ENCODE data around the gene KCNQ5.

Gene KCNQ5

DNA sequence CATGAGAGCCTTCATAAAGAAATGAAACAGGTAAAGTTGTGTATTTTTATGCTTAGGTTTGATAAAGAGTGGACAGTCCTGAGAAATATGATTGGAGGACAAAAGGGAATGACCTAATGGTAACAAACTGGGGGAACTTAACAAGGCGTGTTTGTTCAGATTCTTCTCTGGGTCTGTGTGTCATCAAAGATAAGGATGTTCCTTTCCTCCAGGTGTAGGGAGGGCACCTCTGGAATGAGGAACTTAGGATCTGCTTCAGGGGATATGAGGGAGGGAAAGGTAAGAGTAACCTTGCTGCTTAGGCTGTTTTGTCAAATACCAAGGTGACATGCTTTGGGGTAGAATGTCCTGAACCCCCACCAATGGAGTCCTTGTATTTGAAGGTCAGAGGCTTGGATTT, 291.9 kb downstream of the KCNQ5 start:
- Histone ChIP-seq H3K36me3 (ENCODE audit: control insufficient read depth in 2 of 2, insufficient read depth in 1 of 2, low read length in 2 of 2) (no peaks in the 10 kb centered on the region), H3K4me1 (ENCODE audit: control insufficient read depth, insufficient read depth, low read length) (no peaks in the 10 kb centered on the region), H3K4me3 (ENCODE audit: low read depth, low read length) (no peak overlapping the region), H3K9me3 (ENCODE audit: control insufficient read depth, insufficient read depth, low read depth, low read length) (no peaks in the 10 kb centered on the region), H3K27ac (ENCODE audit: extremely low read depth, low read depth, low read length) (no peak overlapping the region)
- ChIA-PET POLR2A (no interaction called here), CTCF (no interaction called here)
- no peak for TF ChIP-seq ZXDB (tag by site-specific recombination; IDR thresholded peaks at IDR 0.05)
- TF ChIP-seq ZSCAN30 (tag by site-specific recombination; IDR thresholded peaks at IDR 0.05) = no peak

DNA sequence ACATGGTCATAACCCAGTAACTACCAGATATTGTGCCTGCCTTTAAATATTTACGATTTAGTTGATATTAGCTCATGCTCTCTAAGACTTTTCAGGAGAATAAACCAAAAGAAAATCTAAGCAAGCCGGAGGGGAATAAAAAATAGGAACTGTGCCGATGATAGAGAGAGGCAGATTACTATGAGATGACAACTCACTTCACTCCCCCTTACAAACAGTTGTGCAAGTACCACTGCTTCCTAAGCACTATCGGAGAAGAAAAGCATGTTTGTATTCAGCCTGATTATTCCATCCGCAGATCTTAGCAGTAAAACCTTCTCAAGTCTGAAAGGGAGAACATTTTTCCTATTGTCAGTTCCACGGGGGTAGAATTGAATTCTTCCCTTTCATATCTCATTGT, 294.4 kb downstream of the KCNQ5 start:
- CTCF ChIA-PET = no interaction called here
- H3K9me3 ChIP-seq (ENCODE audit: control insufficient read depth, insufficient read depth, low read depth, low read length) = no peaks in the 10 kb centered on the region
- POLR2A ChIA-PET = no interaction called here

DNA sequence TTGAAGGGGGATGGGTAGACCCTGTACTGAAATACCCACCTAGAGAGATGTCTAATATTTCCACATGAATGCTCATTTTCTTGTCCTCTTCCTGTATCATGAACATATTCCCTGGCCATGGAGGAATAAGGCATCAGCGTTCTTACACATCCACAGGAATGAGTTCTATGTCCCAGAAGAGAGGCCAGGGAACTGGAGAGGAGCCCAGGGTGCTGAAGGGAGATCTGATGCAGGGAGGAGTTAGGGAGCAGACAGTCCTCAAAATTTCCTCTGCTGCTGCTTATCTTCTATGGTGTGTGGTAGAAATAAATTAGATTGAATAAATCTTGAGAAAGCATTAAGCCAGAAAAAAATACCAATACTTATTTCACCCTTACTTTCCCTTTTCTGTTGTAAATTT, 295.0 kb downstream of the KCNQ5 start:
- Histone ChIP-seq H3K4me3 (ENCODE audit: low read depth, low read length) (no peak overlapping the region), H3K9me3 (ENCODE audit: control insufficient read depth, insufficient read depth, low read depth, low read length) (no peaks in the 10 kb centered on the region)
- CTCF ChIA-PET = no interaction called here

More for the DNA sequence above, 294.4 kb downstream of the KCNQ5 start:
- Histone ChIP-seq H3K27ac (ENCODE audit: extremely low read depth, low read depth, low read length) (no peak overlapping the region), H3K4me1 (ENCODE audit: control insufficient read depth, insufficient read depth, low read length) (no peaks in the 10 kb centered on the region), H3K36me3 (ENCODE audit: control insufficient read depth in 2 of 2, insufficient read depth in 1 of 2, low read length in 2 of 2) (no peaks in the 10 kb centered on the region), H3K4me3 (ENCODE audit: low read depth, low read length) (no peak overlapping the region)
- TF ChIP-seq ZNF24 (tag by site-specific recombination; IDR thresholded peaks at IDR 0.05) = no peak
- TF ChIP-seq GLI2 (tag by site-specific recombination; IDR thresholded peaks at IDR 0.05; ENCODE audit: borderline replicate concordance, low read depth) = no peak
- no peak for TF ChIP-seq ZNF561 (tag by site-specific recombination; IDR thresholded peaks at IDR 0.05; ENCODE audit: borderline replicate concordance)
- TF ChIP-seq ZNF548 (tag by site-specific recombination; IDR thresholded peaks at IDR 0.05) = no peak
- TF ChIP-seq, protein P1, sequence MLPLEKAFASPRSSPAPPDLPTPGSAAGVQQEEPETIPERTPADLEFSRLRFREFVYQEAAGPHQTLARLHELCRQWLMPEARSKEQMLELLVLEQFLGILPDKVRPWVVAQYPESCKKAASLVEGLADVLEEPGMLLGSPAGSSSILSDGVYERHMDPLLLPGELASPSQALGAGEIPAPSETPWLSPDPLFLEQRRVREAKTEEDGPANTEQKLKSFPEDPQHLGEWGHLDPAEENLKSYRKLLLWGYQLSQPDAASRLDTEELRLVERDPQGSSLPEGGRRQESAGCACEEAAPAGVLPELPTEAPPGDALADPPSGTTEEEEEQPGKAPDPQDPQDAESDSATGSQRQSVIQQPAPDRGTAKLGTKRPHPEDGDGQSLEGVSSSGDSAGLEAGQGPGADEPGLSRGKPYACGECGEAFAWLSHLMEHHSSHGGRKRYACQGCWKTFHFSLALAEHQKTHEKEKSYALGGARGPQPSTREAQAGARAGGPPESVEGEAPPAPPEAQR (tag by site-specific recombination; IDR thresholded peaks at IDR 0.05) = no peak
- no peak for TF ChIP-seq GLI4 (tag by site-specific recombination; IDR thresholded peaks at IDR 0.05)
- TF ChIP-seq MEIS1 (CRISPR knock-in tag; IDR thresholded peaks at IDR 0.05; ENCODE audit: borderline replicate concordance) = no peak

DNA sequence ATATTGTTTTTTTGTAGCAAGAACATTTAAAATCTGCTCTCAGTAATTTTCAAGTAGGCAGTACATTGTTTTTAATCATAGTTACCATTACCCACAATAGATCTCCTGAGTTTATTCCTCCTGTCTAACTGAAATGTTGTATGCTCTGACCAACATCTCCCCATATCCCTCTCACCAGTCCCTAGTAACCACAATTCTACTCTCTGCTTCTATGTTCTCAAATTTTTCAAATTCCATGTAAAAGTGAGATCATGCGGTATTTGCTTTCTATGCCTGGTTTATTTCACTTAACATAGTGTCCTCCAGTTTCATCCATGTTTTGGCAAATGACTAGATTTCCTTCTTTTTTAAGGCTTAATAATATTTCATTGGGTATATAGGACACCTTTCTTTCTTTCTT, 300.5 kb downstream of the KCNQ5 start:
- Histone ChIP-seq H3K4me3 (ENCODE audit: low read depth, low read length) (no peak overlapping the region), H3K9me3 (ENCODE audit: control insufficient read depth, insufficient read depth, low read depth, low read length) (no peaks in the 10 kb centered on the region), H3K4me1 (ENCODE audit: control insufficient read depth, insufficient read depth, low read length) (no peaks in the 10 kb centered on the region), H3K36me3 (ENCODE audit: control insufficient read depth in 2 of 2, insufficient read depth in 1 of 2, low read length in 2 of 2) (no peaks in the 10 kb centered on the region), H3K27ac (ENCODE audit: extremely low read depth, low read depth, low read length) (no peak overlapping the region)
- TF ChIP-seq ZNF214 (tag by site-specific recombination; IDR thresholded peaks at IDR 0.05; ENCODE audit: borderline replicate concordance) = no peak
- ChIA-PET CTCF (no interaction called here), POLR2A (no interaction called here)

More for the DNA sequence above, 295.0 kb downstream of the KCNQ5 start:
- no peak for TF ChIP-seq GLIS2 (tag by site-specific recombination; IDR thresholded peaks at IDR 0.05)
- no peak for TF ChIP-seq ZNF184 (tag by site-specific recombination; IDR thresholded peaks at IDR 0.05)
- no peak for TF ChIP-seq ZNF548 (tag by site-specific recombination; IDR thresholded peaks at IDR 0.05)
- TF ChIP-seq ZNF658 (tag by site-specific recombination; IDR thresholded peaks at IDR 0.05) = no peak
- no peak for TF ChIP-seq ZNF19 (tag by site-specific recombination; IDR thresholded peaks at IDR 0.05; ENCODE audit: low read depth)
- TF ChIP-seq PRDM1 (tag by site-specific recombination; IDR thresholded peaks at IDR 0.05) = no peak
- TF ChIP-seq ZNF350 (tag by site-specific recombination; IDR thresholded peaks at IDR 0.05) = no peak
- TF ChIP-seq ZNF76 (tag by site-specific recombination; IDR thresholded peaks at IDR 0.05; ENCODE audit: borderline replicate concordance, low read depth) = no peak
- TF ChIP-seq SP2 (tag by site-specific recombination; IDR thresholded peaks at IDR 0.05) = no peak
- TF ChIP-seq ZNF24 (tag by site-specific recombination; IDR thresholded peaks at IDR 0.05) = no peak
- TF ChIP-seq, protein P2, sequence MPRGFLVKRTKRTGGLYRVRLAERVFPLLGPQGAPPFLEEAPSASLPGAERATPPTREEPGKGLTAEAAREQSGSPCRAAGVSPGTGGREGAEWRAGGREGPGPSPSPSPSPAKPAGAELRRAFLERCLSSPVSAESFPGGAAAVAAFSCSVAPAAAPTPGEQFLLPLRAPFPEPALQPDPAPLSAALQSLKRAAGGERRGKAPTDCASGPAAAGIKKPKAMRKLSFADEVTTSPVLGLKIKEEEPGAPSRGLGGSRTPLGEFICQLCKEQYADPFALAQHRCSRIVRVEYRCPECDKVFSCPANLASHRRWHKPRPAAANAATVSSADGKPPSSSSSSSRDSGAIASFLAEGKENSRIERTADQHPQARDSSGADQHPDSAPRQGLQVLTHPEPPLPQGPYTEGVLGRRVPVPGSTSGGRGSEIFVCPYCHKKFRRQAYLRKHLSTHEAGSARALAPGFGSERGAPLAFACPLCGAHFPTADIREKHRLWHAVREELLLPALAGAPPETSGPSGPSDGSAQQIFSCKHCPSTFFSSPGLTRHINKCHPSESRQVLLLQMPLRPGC (tag by site-specific recombination; IDR thresholded peaks at IDR 0.05) = no peak
- no peak for TF ChIP-seq RBAK (tag by site-specific recombination; IDR thresholded peaks at IDR 0.05)
- no peak for TF ChIP-seq ZNF37A (tag by site-specific recombination; IDR thresholded peaks at IDR 0.05)
- H3K27ac ChIP-seq (ENCODE audit: extremely low read depth, low read depth, low read length) = no peak overlapping the region
- H3K36me3 ChIP-seq (ENCODE audit: control insufficient read depth in 2 of 2, insufficient read depth in 1 of 2, low read length in 2 of 2) = no peaks in the 10 kb centered on the region
- H3K4me1 ChIP-seq (ENCODE audit: control insufficient read depth, insufficient read depth, low read length) = no peaks in the 10 kb centered on the region
- POLR2A ChIA-PET = no interaction called here

Measured in HEK293 (cell line).